GM12874 (cell line): Measurements from ENCODE around the gene MDFIC.

Experiments
- TF ChIP-seq, protein P1 (sequence below): IDR thresholded peaks from 2 replicates; pipeline ENCODE4 v1.5.1; 2011; ENCODE audit warnings: low read depth, mild to moderate bottlenecking, control low read depth, low read length, moderate library complexity; ENCODE audit not compliant: insufficient read depth

The MDFIC gene

DNA sequence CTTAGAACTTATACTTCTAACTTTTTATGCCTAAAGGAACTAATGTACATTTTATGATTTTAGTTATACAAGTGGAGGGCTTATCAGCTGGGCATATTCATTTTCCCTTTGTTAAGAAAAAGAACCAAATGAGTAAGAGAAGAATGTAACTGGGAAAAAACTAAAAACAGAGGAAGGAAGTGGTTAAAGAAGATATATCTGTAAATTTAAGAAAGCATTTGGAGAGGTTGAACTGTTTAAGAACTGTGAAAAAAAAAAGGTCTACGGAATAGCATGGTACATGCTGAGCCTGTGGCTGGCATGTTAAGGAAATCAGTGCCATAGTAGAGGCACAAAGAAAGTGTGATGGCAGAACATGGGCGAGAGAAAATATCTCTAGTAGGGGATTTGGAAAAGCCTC lies 6.2 kb downstream of the MDFIC start:
- TF ChIP-seq, protein P1, sequence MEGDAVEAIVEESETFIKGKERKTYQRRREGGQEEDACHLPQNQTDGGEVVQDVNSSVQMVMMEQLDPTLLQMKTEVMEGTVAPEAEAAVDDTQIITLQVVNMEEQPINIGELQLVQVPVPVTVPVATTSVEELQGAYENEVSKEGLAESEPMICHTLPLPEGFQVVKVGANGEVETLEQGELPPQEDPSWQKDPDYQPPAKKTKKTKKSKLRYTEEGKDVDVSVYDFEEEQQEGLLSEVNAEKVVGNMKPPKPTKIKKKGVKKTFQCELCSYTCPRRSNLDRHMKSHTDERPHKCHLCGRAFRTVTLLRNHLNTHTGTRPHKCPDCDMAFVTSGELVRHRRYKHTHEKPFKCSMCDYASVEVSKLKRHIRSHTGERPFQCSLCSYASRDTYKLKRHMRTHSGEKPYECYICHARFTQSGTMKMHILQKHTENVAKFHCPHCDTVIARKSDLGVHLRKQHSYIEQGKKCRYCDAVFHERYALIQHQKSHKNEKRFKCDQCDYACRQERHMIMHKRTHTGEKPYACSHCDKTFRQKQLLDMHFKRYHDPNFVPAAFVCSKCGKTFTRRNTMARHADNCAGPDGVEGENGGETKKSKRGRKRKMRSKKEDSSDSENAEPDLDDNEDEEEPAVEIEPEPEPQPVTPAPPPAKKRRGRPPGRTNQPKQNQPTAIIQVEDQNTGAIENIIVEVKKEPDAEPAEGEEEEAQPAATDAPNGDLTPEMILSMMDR: no peak

DNA sequence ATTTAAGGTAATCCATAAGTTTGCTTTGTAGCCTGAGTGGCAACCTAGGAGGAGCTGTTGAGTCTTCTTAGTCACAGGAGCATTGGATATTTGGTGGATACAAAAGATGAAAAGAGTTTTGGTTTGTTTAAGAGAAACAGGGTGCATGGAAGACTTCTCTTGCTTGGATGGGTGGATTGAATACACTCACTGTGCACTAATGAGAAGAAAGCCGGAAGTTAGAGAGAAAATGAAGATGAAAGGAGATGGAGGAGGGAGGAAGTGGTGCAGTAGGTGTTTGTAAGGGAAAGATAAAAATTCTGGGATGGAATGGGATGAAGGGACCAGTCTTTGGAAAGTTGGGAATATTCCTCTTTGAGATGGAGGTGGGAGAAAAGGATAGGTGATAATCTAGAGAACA lies 7.7 kb downstream of the MDFIC start:
- TF ChIP-seq, protein P1: no peak

DNA sequence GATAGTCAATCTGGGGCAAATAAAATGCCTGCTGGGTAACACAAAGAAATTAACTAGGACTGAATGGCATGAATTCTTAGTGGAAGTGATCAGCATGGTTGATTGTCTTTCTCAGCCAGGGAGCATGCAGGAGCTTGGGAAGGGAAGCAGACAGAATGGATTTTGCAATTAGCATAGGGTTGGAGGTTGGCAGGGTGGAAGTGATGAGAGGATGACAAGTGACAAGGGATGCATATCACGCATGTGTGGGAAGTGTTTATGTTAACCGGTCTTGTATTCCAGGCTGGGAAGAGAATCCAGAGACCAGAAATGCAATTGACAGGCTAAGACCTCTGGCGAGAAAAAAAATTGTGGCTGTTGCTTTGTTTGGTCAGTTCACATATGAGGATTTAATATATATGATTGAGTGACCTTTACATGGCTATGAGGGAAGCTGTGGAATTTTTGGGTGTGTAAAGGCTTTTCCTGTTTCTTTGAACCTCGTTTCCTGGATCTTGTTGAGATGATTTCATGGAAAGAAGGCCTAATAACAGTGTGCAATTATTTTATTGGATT lies 8.3 kb downstream of the MDFIC start:
- TF ChIP-seq, protein P1: no peak

DNA sequence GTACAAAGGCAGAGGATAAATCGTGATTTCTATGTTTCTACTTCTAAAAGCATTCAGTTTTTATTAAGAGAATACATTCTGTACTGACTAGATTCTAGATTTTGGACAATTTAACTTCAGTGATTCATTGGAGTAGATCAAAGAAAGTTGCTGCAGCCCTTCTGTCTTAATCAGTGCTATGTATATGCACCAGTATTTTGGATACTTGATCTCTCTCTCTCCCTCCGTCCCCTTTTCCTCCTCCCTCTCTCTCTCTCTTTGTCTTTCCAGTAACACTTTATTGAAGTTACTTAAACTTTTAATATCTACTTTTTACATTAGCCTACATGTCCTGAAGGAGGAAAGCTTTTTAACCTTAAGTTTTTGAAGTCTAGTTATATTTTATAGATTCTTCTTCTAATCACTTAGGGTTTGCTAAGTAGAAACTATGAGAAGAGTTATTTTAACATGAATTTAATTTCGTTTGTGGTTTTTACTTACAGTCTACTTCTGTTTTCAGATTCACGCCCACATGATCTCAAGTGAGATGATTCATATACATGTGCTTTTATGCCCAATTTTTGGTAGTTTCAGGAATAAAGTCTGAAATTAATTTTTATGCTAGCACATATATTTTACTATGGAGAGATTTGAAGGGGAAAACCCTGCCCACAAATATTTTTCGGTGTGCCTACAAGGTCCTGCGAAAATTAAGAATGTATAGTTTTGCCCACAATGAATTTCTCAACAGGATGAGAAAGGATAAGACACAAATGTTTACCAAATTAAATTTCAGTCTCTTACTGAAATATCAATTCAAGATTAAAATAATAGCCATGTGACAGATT lies 9.1 kb downstream of the MDFIC start:
- TF ChIP-seq, protein P1: no peak

DNA sequence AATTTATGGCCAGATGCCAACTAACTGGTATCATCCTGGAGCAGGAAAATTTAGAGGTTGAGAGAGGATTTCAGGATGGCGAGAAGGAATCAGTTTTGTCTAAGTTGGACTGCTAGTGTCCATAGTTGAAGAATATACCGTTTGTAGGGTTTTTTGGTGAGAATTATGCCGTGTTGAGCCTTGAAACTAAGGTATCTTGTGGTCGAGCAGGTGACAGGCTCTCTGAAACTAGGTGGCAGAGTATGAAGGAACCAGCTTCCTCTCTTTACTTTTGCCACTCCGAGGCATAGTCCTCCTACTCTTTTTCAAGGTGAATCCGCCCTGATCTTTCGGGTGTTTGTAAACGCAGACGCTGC lies 9.7 kb downstream of the MDFIC start:
- TF ChIP-seq, protein P1: no peak

DNA sequence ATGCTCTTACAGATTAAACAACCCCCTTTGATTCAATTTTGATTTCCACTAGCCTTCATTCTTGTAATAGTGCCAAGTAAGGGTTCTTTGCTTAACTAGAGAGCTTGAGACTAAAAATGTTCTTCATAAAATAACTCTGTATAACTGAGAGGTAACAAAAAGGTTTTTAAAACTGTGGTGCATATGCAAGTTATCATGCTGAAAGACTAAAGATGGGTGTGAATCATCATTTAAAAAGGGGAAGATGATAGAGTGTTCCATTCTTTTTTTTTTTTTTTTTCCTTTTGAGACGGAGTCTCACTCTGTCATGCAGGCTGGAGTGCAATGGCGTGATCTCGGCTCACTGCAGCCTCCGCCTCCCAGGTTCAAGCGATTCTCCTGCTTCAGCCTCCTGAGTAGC lies 11.1 kb downstream of the MDFIC start:
- TF ChIP-seq, protein P1: no peak

DNA sequence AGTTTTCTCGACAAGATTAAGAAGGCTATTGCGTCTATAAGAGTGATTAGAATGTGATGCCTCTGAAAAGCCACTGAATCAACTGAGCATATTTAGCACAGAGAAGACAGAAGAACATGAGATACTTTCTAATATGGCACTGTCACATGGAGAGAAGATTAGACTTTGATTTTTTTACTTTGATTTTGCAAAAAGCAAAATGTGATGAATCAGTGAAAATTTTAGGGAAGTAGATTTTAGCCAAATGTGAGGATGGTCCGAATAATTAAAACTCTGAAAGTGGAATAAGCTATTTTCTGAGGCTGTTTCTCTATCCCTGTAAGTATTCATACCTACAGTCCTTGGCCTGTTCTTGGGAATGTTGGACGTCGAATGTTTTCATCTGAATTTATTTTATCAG lies 11.8 kb downstream of the MDFIC start:
- TF ChIP-seq, protein P1: no peak
